Nephron (organoid): ENCODE measurements around the gene HOXA3.

Experiments
- H3K27ac Mint-ChIP-seq, 3 experiments: 2 replicates each; pipeline ENCODE4 v1.8.0; 2020; ENCODE audit warnings: mixed read lengths in 3 of 3, mild to moderate bottlenecking in 2 of 3, moderate library complexity in 1 of 3
- H3K27me3 Mint-ChIP-seq: 2 replicates; pipeline ENCODE4 v1.8.0; 2021; ENCODE audit warnings: low read depth, mild to moderate bottlenecking, moderate library complexity, mixed read lengths
- H3K36me3 Mint-ChIP-seq: 2 replicates; pipeline ENCODE4 v1.8.0; 2020; ENCODE audit warnings: low read depth, mixed read lengths
- H3K4me1 Mint-ChIP-seq: 2 replicates; pipeline ENCODE4 v1.8.0; 2020; ENCODE audit warnings: mixed read lengths
- H3K4me3 Mint-ChIP-seq, 3 experiments: 2 replicates each; pipeline ENCODE4 v1.8.0; 2020; ENCODE audit warnings: mild to moderate bottlenecking in 3 of 3, mixed read lengths in 3 of 3, moderate library complexity in 2 of 3
- H3K9me3 Mint-ChIP-seq: 2 replicates; pipeline ENCODE4 v1.8.0; 2020; ENCODE audit warnings: mixed read lengths
- TF ChIP-seq, protein P1 (sequence below), 3 experiments: fragments of 200-600 bp; sonication (generic); IDR thresholded peaks; one replicate each; pipeline ENCODE4 v1.5.0; 2021; ENCODE audit warnings: antibody characterized with exemption in 3 of 3; ENCODE audit not compliant: unreplicated experiment in 3 of 3

HOXA3 gene

DNA sequence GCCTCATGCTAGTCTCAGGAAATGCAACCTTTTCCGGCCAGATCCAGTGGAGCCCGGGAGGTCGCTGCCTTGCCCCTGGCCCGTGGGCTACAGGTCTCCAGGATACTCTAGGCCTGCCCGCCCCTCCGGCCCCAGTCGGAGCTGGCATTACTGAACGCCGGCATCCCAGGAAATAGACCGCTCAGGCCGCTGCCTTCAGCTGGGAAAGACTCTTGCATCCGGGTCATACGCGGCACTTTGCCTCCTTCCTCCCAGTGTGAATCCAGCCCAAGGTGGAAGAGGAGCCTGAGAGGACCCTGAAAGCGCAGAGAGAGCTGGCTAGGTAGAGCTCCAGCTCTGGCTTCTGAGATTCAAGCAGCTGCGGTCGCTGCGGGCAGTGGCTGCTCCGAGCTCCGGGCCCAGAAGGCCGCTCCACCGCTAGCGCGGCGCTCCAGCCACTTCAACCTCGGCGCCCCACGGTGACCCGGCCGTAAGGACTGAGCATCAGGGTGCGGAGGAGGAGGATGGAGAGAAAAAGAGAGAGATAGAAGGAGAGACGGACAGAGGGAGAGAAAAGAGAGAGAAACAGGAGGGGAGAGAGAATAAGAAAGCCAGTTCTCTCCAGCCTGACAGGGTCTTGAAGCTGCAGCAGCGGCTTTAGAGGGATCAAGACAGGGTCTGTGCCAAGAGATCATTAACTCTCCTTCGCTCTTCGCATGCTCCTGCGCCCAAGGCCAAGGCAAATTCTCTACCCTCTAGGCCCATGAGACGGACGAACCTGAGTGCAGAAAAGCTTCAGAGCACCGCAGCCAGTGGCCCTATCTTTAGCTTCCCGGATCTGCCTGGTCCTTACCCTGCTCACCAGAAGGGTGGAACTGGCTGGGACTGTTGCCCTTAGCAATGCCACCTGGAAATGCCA is 23.5 kb upstream of the HOXA3 start:
- H3K4me3 Mint-ChIP-seq: peak overlapping the region; percentile 83 to 93 (median 92)
- peaks cover 49% of the 10 kb centered on the region for H3K36me3 Mint-ChIP-seq
- peak overlapping the region; percentile 95 to 100 (median 96) for H3K27ac Mint-ChIP-seq
- H3K9me3 Mint-ChIP-seq: no peaks in the 10 kb centered on the region
- TF ChIP-seq, protein P1, sequence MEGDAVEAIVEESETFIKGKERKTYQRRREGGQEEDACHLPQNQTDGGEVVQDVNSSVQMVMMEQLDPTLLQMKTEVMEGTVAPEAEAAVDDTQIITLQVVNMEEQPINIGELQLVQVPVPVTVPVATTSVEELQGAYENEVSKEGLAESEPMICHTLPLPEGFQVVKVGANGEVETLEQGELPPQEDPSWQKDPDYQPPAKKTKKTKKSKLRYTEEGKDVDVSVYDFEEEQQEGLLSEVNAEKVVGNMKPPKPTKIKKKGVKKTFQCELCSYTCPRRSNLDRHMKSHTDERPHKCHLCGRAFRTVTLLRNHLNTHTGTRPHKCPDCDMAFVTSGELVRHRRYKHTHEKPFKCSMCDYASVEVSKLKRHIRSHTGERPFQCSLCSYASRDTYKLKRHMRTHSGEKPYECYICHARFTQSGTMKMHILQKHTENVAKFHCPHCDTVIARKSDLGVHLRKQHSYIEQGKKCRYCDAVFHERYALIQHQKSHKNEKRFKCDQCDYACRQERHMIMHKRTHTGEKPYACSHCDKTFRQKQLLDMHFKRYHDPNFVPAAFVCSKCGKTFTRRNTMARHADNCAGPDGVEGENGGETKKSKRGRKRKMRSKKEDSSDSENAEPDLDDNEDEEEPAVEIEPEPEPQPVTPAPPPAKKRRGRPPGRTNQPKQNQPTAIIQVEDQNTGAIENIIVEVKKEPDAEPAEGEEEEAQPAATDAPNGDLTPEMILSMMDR (IDR thresholded peaks at IDR 0.05; ENCODE audit: unreplicated experiment in 3 of 3): no peak
- peaks cover 75% of the 10 kb centered on the region for H3K27me3 Mint-ChIP-seq
- peaks cover 50% of the 10 kb centered on the region for H3K4me1 Mint-ChIP-seq

DNA sequence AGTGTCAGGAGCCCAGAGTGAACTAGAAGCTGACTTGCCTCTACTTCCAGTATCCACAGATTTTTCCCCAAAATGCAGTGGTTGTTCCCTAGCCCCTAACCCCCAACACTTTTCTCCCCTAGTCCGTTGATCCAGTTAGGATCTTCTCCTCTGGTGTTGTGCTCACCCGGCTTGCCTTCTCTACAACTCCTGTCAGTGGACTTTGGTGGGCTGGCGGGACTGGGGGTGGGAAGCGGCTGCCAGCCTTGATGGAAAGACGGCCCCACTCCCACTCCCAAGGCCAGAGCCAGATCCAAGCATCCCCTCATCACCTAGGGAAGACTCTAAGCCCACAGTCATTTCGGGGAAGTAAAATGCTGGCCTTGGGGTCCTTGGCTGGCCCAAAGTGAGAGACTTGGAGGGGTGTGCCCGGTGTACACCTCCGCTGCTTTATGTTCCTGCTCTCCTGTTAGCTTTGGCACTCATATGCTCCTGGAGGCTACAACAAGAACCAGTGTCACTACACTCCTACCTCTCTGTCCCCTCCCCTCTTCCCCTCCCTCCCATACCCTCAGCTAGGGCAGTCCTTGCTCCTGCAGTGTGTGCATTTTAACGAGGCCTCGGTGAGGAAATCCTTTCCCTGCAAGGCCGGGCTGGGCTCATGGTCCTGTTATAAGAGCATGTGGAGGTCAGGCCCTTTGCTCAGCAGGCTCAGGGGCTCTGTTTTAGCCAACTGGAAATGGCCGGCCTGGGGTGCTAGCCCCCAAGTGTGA is 22.7 kb upstream of the HOXA3 start:
- H3K4me3 Mint-ChIP-seq: peak overlapping the region; percentile 83 to 93 (median 92)
- peak overlapping the region; percentile 95 to 100 (median 96) for H3K27ac Mint-ChIP-seq
- TF ChIP-seq, protein P1 (IDR thresholded peaks at IDR 0.05; ENCODE audit: unreplicated experiment in 3 of 3): no peak
- H3K9me3 Mint-ChIP-seq: no peaks in the 10 kb centered on the region
- H3K36me3 Mint-ChIP-seq: peaks cover 57% of the 10 kb centered on the region
- peaks cover 53% of the 10 kb centered on the region for H3K4me1 Mint-ChIP-seq
- H3K27me3 Mint-ChIP-seq: peaks cover 67% of the 10 kb centered on the region

DNA sequence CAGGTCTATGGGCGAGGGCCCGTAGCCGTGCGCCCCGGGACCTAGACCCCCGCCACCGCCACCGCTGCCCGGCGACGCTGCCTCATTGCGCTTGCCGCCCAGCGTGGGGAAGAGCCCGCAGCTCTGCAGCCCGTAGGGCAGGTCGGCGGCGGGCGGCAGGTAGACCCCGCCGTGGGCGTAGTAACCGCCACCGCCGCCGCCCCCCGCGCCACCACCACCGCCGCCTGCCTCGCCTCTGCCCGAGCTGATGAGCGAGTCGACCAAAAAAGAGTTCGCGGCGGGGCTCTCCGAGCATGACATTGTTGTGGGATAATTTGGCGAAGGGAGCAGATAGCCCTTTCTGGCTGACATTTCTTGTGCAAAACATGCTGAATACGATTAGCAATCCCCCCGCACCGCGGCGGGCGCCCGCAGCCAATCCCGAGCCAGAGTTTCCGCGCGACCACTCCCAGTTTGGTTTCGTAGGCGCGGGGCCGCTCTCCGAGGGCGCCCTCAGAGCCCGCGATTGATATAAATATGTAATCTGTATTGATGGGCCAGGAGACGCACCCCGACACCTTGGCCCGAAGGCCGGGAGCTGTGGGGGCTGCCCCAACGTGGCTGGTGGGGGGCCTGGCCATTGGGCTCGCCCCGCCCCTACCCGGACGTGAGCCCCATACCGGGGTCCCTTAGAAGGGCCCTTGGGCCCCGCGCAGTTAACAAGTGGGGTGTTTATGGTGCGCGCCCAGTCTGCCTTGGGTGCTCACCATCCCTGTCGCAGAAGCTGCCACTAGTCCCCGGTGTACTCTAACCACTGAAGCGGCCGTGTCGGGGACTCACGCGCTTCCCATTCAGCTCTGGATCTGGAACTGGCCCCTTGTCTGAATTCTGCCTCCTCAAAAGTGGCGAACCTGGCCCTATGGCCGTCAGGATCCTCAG is 21.8 kb upstream of the HOXA3 start, which contains the start of gene HOXA10:
Gene HOXA10, minus strand, starts transcription at position 365 of the 918 bp plus-strand sequence. Its CDS starts 14 bp downstream, at position 351.
- Mint-ChIP-seq H3K36me3 (peaks cover 62% of the 10 kb centered on the region), H3K4me3 (peak within 1 kb of the TSS; percentile 92 to 95 (median 93)), H3K9me3 (no peaks in the 10 kb centered on the region), H3K27me3 (peaks cover 59% of the 10 kb centered on the region), H3K4me1 (peaks cover 47% of the 10 kb centered on the region), H3K27ac (peak within 1 kb of the TSS; percentile 99 to 100 (median 99))
- TF ChIP-seq, protein P1 (IDR thresholded peaks at IDR 0.05; ENCODE audit: unreplicated experiment in 3 of 3): no peak

DNA sequence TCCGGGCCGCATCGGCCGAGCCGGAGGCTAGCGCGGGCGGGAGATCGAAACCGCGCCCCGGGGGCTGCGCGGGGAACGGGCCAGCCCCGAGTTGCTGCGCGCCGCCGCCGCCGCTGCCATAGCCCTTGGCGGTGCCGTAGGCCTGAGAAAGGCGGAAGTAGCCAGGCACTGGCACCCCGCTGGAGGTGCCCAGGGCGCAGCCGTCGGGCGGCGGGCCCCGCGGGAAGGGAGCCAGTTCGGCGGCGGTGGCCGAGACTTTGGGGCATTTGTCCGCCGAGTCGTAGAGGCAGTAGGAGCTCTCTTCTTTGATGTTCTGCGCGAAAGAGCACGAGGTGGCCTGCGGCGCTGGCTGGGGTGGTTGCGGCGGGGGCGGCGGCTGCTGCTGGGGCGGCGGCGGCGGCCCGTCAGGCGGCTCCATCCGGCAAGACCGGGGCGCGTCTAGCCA is 21.1 kb upstream of the HOXA3 start:
- Mint-ChIP-seq H3K27me3 (peaks cover 58% of the 10 kb centered on the region), H3K9me3 (no peaks in the 10 kb centered on the region), H3K4me1 (peaks cover 47% of the 10 kb centered on the region), H3K4me3 (peak overlapping the region in 1 of 3 experiments; percentile 95), H3K36me3 (peaks cover 68% of the 10 kb centered on the region), H3K27ac (peak overlapping the region in 1 of 3 experiments; percentile 100)
- TF ChIP-seq, protein P1 (IDR thresholded peaks at IDR 0.05; ENCODE audit: unreplicated experiment in 3 of 3): no peak

DNA sequence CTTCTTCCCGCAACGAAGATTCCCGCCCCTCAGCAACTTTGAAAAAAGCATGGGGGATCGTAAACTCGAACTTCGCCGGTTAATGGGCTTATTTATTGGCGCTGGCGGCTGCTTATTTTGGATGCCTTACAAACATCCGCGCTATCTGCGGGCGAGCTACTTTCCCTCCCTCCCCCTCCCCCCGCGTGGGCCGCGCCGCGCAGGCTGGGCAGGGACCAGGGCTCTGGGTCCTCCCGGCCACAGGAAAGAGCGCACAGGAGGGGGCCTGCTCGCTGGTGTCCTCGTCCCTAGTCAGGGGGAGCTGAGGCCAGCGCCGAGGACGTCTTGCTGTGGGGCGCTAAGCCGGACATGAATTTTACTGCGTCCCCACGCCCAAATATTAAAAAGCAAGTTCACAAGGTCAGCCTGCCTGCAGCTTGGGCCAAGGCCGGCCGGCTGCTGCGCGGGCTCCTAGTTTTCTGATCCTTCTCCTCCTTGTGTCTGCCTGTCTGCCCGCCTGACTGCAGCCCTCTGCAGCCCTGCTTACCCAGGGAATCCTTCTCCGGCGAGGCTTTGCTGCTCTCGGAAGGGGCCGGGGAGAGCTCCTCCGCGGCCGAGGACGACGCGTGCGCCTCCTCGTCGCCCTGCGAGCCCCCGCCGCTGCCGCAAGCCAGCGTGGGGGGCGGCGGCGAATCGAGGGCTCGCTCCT is 20.6 kb upstream of the HOXA3 start:
- H3K4me3 Mint-ChIP-seq: peak overlapping the region; percentile 92 to 95 (median 93)
- no peaks in the 10 kb centered on the region for H3K9me3 Mint-ChIP-seq
- peaks cover 46% of the 10 kb centered on the region for H3K4me1 Mint-ChIP-seq
- peaks cover 52% of the 10 kb centered on the region for H3K27me3 Mint-ChIP-seq
- TF ChIP-seq, protein P1 (IDR thresholded peaks at IDR 0.05; ENCODE audit: unreplicated experiment in 3 of 3): no peak
- H3K36me3 Mint-ChIP-seq: peaks cover 68% of the 10 kb centered on the region
- peak overlapping the region; percentile 99 to 100 (median 99) for H3K27ac Mint-ChIP-seq
